ENCODE measurements around the gene PPM1J. TPM values are rescaled to one million over a fixed set of nuclear protein-coding genes. Genes with fewer than 3 reads are reported as not detected.

PPM1J gene, protein sequence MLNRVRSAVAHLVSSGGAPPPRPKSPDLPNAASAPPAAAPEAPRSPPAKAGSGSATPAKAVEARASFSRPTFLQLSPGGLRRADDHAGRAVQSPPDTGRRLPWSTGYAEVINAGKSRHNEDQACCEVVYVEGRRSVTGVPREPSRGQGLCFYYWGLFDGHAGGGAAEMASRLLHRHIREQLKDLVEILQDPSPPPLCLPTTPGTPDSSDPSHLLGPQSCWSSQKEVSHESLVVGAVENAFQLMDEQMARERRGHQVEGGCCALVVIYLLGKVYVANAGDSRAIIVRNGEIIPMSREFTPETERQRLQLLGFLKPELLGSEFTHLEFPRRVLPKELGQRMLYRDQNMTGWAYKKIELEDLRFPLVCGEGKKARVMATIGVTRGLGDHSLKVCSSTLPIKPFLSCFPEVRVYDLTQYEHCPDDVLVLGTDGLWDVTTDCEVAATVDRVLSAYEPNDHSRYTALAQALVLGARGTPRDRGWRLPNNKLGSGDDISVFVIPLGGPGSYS
- total RNA-seq: 1 to 10 TPM; 1.7 to 2.8 TPM

DNA sequence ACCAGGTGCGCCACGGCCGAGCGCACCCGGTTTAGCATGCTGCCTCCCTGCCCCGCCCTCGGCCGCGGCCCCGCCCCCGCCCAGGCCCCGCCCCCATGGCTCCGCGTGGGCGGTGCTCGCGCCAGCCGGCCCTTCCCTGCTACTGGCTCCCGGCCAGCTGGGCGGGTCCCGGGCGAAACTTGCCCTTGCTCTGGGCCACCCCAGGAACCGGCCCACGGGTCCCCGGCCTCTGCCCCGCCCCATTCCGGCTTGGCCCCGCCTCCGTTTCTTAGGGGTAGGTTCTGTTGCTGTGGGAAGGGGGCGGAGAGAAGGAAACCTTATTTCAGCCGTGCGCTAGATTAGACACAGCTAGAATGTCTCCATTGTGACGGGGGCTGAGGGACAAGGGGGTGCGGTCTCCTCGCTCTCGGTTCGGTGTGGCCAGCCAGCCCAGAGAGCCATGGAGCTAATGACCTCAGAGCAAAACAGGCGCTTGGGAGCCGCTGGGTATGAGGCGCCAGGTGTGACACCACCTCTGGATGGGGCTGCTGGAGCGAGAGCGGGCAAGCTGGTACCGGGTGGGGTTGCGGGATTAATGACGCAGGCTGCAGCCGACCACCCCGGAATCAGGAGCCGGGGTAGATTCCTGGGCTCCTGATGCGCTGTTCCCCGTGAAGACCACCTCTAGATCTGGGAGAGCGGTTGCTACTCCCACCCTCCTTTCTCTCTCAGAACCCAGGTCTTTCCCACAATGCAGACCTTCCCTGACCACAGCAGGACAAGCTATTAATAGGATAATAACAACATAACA is at the start of gene PPM1J:
Gene PPM1J, minus strand, starts transcription at position 69 of the 790 bp plus-strand sequence. Its CDS starts 31 bp downstream, at position 38.
- Mint-ChIP-seq H3K27me3 (peaks cover 30% of the 10 kb centered on the region), H3K4me1 (ENCODE audit: low read depth) (peaks cover 19% of the 10 kb centered on the region), H3K4me3 (peak within 1 kb of the TSS; percentile 76), H3K27ac (no peak within 1 kb of the TSS), H3K36me3 (ENCODE audit: low read depth) (no peaks in the 10 kb centered on the region), H3K9me3 (no peaks in the 10 kb centered on the region)
- CTCF ChIA-PET: interaction anchor here (0.6 to 11.3 kb wide), 33 partner anchors 11 to 991 kb away, joined by 3 to 302 read pairs (median 4); partner anchors contain the start of genes LRIG2 and MOV10
- DNase-seq (peak; percentile 98), ATAC-seq (peak; percentile 90)
- POLR2A ChIA-PET: interaction anchor here (0.6 to 3.9 kb wide), 9 partner anchors 11 to 244 kb away, joined by 3 to 19 read pairs (median 3); partner anchors contain the start of genes CAPZA1, MOV10 and ST7L
- TF ChIP-seq, protein P1, sequence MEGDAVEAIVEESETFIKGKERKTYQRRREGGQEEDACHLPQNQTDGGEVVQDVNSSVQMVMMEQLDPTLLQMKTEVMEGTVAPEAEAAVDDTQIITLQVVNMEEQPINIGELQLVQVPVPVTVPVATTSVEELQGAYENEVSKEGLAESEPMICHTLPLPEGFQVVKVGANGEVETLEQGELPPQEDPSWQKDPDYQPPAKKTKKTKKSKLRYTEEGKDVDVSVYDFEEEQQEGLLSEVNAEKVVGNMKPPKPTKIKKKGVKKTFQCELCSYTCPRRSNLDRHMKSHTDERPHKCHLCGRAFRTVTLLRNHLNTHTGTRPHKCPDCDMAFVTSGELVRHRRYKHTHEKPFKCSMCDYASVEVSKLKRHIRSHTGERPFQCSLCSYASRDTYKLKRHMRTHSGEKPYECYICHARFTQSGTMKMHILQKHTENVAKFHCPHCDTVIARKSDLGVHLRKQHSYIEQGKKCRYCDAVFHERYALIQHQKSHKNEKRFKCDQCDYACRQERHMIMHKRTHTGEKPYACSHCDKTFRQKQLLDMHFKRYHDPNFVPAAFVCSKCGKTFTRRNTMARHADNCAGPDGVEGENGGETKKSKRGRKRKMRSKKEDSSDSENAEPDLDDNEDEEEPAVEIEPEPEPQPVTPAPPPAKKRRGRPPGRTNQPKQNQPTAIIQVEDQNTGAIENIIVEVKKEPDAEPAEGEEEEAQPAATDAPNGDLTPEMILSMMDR (IDR thresholded peaks at IDR 0.05): no peak
- intact Hi-C loops (cut with micrococcal nuclease): loop anchor here (1.0 to 5.0 kb wide), 2 partner anchors 89 to 357 kb away; partner anchors contain the start of gene LRIG2

DNA sequence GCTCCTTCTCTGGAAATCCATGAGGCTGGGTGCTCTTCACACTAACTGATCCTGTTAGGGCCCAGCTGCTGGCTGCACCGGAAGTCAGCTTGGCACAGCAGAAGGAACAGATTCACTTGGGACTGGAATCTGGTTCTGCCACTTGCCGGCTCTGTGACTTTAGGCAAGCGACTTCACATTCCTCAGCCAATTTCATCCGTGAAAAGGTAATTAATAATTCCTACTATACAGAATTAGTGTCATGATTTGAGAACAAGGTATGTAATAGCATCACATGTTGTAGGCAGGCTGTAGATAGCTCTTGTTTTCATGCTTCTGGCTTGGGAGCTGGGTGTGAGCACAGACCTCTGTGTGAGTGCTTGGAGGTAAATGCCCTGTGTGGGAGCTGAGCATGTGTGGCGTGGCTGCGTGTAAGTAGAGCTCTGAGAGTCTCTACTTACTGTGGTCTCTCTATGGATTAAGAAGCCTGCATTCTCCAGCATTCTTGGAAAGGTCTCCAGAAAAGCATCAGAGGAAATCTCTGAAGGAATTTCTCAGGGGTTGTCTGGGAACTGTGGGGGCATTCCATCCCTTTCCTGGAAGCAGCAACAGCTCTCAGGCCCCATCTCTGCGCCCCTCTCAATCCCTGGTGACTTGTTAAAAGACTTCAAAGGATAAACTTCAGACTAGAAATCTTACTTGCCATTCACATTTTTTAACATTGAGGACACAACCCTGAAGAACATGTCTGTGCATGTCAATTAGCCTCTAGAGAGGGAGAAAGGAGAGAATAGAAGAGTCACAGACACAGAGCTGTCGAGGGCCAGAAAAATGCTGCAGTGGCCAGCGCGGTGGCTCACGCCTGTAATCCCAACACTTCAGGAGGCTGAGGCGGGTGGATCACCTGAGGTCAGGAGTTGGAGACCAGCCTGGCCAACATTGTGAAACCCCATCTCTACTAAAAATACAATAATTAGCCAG is 47.7 kb upstream of the PPM1J start:
- H3K4me1 Mint-ChIP-seq (ENCODE audit: low read depth): no peaks in the 10 kb centered on the region
- H3K9me3 Mint-ChIP-seq: no peaks in the 10 kb centered on the region
- peaks cover 10% of the 10 kb centered on the region for H3K27me3 Mint-ChIP-seq
- POLR2A ChIA-PET: no interaction called here
- DNase-seq (no peak), ATAC-seq (no peak)
- no peaks in the 10 kb centered on the region for H3K36me3 Mint-ChIP-seq (ENCODE audit: low read depth)
- CTCF ChIA-PET: no interaction called here
- H3K27ac Mint-ChIP-seq: no peak overlapping the region
- intact Hi-C loops (cut with micrococcal nuclease): no loop called here
- TF ChIP-seq, protein P1 (IDR thresholded peaks at IDR 0.05): no peak
- H3K4me3 Mint-ChIP-seq: no peak overlapping the region

DNA sequence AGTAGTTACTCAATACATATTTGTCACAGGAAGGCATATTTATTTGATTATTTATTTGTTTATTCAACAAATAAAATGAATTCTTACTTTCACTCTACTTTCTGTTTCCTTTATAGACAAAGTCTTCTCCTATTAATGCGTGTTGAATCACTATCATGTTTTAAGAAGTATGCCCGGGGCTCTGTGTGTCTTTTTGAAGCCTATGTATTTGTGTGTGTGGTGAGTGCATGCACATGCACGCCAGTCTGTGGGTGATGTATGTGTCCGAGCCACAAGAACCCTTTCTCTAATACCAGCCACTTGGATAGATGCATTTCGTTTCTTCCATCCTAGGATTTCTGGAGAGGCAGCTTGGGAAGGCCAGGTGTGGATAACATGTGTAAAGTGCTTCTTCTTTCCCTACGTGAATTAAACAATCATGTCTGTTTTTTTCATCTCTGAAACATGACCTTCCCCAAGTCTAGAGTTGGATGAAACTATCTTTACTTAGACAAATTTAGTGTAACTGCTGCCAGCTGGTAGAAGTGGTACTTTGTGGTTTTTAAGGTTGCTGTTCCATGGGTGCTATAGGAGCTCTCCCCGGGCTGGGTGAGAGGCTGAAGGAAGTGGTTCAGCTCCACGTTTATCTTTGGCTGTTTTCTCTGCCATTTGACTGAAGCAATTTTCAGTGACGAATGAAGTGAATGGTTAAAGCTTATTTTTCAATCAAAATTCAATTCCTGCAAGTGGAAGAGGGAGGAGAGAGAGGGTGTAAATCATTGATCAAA is 46.8 kb upstream of the PPM1J start:
- H3K4me1 Mint-ChIP-seq (ENCODE audit: low read depth): no peaks in the 10 kb centered on the region
- DNase-seq: no peak
- TF ChIP-seq, protein P1 (IDR thresholded peaks at IDR 0.05): no peak
- intact Hi-C loops (cut with micrococcal nuclease): no loop called here
- H3K27me3 Mint-ChIP-seq: peaks cover 12% of the 10 kb centered on the region
- H3K27ac Mint-ChIP-seq: no peak overlapping the region
- ChIA-PET CTCF (no interaction called here), POLR2A (no interaction called here)
- no peaks in the 10 kb centered on the region for H3K36me3 Mint-ChIP-seq (ENCODE audit: low read depth)
- no peaks in the 10 kb centered on the region for H3K9me3 Mint-ChIP-seq
- no peak for ATAC-seq
- no peak overlapping the region for H3K4me3 Mint-ChIP-seq

DNA sequence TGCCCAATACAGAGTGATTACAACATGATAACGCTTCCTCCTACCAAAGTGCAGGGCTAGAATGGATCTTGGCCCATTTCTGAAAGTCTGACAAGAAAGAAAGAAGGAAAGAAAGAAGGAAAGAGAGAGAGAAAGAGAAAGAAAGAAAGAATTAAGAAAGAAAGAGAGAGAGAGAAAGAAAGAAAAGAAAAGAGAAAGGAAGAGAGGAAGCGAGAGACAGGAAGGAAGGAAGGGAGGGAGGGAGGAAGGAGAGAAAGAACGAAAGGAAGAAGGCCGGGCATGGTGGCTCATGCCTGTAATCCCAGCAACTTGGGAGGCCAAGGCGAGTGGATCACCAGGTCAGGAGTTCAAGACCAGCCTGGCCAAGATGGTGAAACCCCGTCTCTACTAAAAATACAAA is 44.1 kb upstream of the PPM1J start:
- ATAC-seq (no peak), DNase-seq (no peak)
- Mint-ChIP-seq H3K9me3 (no peaks in the 10 kb centered on the region), H3K4me1 (ENCODE audit: low read depth) (no peaks in the 10 kb centered on the region), H3K27me3 (peaks cover 10% of the 10 kb centered on the region), H3K36me3 (ENCODE audit: low read depth) (no peaks in the 10 kb centered on the region), H3K27ac (no peak overlapping the region), H3K4me3 (no peak overlapping the region)
- POLR2A ChIA-PET: no interaction called here
- CTCF ChIA-PET: no interaction called here
- TF ChIP-seq, protein P1 (IDR thresholded peaks at IDR 0.05): no peak
- intact Hi-C loops (cut with micrococcal nuclease): loop anchor here (5.0 kb wide), 1 partner anchor 43 kb away; no protein-coding TSS in a partner anchor
